T-cell (primary cell): ENCODE data around the gene MACROH2A1. TPM values are rescaled to one million over a fixed set of nuclear protein-coding genes. Genes with fewer than 3 reads are reported as not detected.
A peak's percentile ranks its signal among the peaks of the same experiment; 100 is the strongest.

Source experiments
- ATAC-seq, 4 experiments: fragments of 200-7000 bp in 3 of 4; fragments of 150-1000 bp in 1 of 4; cut with Tn5 transposase; replicated peaks in 1 of 4; 1 replicate in 3 of 4; 2 replicates in 1 of 4; pipeline ENCODE4 v1.10.0; 2021; ENCODE audit warnings: moderate library complexity in 3 of 4, mild to moderate bottlenecking in 2 of 4, moderate number of reproducible peaks in 1 of 4
- CTCF ChIA-PET, 2 donors: fragments of 300-600 bp; sonication (Branson Sonifier 250); formaldehyde crosslinking; loops; one replicate each; lab custom pipeline; 2022; ENCODE audit warnings: antibody characterized with exemption in 2 of 2; lab: Charles Lee
- POLR2A ChIA-PET, 2 donors: fragments of 300-600 bp; sonication (Branson Sonifier 250); formaldehyde crosslinking; loops; one replicate each; lab custom pipeline; 2022; ENCODE audit warnings: antibody characterized with exemption in 2 of 2; lab: Charles Lee
- DNase-seq, 35 experiments: peaks; one replicate each; pipeline versions ENCODE4 v3.0.0 to v3.0.0-alpha.2; 2013 to 2023
- H3K27ac ChIP-seq: one replicate; pipeline ENCODE4 v1.5.1; 2013; ENCODE audit warnings: low read length
- H3K27me3 ChIP-seq, 2 experiments: replicated peaks in 1 of 2; 1 replicate in 1 of 2; 2 replicates in 1 of 2; pipeline versions ENCODE4 v1.6.1 to v1.7.0; 2013; ENCODE audit warnings: low read length in 1 of 2, mixed read lengths in 1 of 2; ENCODE audit not compliant: control insufficient read depth in 2 of 2, insufficient read depth in 2 of 2; ENCODE audit errors: extremely low read depth in 1 of 2
- H3K36me3 ChIP-seq, 2 donors: 1 replicate in 1 of 2; 2 replicates in 1 of 2; pipeline versions ENCODE4 v1.6.1 to v1.7.0; 2013; ENCODE audit warnings: low read length in 1 of 2; ENCODE audit not compliant: control insufficient read depth in 2 of 2, insufficient read depth in 1 of 2; ENCODE audit errors: extremely low read depth in 1 of 2
- H3K4me1 ChIP-seq, 2 experiments: 1 replicate in 1 of 2; 2 replicates in 1 of 2; pipeline versions ENCODE4 v1.6.1 to v1.7.0; 2013; ENCODE audit warnings: low read length in 2 of 2, mixed read lengths in 1 of 2; ENCODE audit not compliant: insufficient read depth in 2 of 2, control insufficient read depth in 1 of 2; ENCODE audit errors: extremely low read depth in 1 of 2
- H3K4me3 ChIP-seq, 2 donors: 1 replicate in 1 of 2; 2 replicates in 1 of 2; pipeline versions ENCODE4 v1.5.1 to v1.7.0; 2013; ENCODE audit warnings: mild to moderate bottlenecking in 2 of 2, low read length in 1 of 2, moderate library complexity in 1 of 2; ENCODE audit not compliant: control insufficient read depth in 1 of 2; ENCODE audit errors: extremely low read depth in 1 of 2
- H3K9me3 ChIP-seq: 2 replicates; pipeline ENCODE4 v1.7.0; 2013
- H3K27ac Mint-ChIP-seq, 2 donors: one replicate each; pipeline ENCODE4 v1.8.0; 2020 to 2021; ENCODE audit warnings: mild to moderate bottlenecking in 2 of 2, mixed read lengths in 2 of 2
- H3K27me3 Mint-ChIP-seq, 2 donors: one replicate each; pipeline ENCODE4 v1.8.0; 2021 to 2022; ENCODE audit warnings: mixed read lengths in 2 of 2
- H3K36me3 Mint-ChIP-seq: one replicate; pipeline ENCODE4 v1.8.0; 2021; ENCODE audit warnings: mixed read lengths
- H3K4me1 Mint-ChIP-seq, 3 donors: one replicate each; pipeline ENCODE4 v1.8.0; 2020 to 2022; ENCODE audit warnings: mixed read lengths in 3 of 3, mild to moderate bottlenecking in 1 of 3
- H3K4me3 Mint-ChIP-seq, 3 donors: one replicate each; pipeline ENCODE4 v1.8.0; 2020 to 2022; ENCODE audit warnings: mild to moderate bottlenecking in 3 of 3, mixed read lengths in 3 of 3, moderate library complexity in 3 of 3
- H3K9me3 Mint-ChIP-seq, 3 donors: one replicate each; pipeline ENCODE4 v1.8.0; 2020 to 2022; ENCODE audit warnings: mixed read lengths in 3 of 3
- WGBS: methylation state at CpG from one replicate; pipeline ENCODE4 v1.1.5; 2013; ENCODE audit warnings: missing lambda C conversion rate; ENCODE audit not compliant: insufficient coverage; 5-methylcytosine and 5-hydroxymethylcytosine counted together
- total RNA-seq, 35 experiments: library from RNA in 6 of 35; stranded (reverse) in 6 of 35; fragments of 120-200 nt in 1 of 35; gene quantifications; one replicate each; pipeline versions ENCODE4 v1.2.1 to v1.2.4 and lab custom pipeline; 2013 to 2026

The MACROH2A1 gene
- total RNA-seq, 5 donors from 2014 or later (not counting 1 experiment from before 2014, with no cell fraction given) = 111 to 136 (median 133) TPM

DNA sequence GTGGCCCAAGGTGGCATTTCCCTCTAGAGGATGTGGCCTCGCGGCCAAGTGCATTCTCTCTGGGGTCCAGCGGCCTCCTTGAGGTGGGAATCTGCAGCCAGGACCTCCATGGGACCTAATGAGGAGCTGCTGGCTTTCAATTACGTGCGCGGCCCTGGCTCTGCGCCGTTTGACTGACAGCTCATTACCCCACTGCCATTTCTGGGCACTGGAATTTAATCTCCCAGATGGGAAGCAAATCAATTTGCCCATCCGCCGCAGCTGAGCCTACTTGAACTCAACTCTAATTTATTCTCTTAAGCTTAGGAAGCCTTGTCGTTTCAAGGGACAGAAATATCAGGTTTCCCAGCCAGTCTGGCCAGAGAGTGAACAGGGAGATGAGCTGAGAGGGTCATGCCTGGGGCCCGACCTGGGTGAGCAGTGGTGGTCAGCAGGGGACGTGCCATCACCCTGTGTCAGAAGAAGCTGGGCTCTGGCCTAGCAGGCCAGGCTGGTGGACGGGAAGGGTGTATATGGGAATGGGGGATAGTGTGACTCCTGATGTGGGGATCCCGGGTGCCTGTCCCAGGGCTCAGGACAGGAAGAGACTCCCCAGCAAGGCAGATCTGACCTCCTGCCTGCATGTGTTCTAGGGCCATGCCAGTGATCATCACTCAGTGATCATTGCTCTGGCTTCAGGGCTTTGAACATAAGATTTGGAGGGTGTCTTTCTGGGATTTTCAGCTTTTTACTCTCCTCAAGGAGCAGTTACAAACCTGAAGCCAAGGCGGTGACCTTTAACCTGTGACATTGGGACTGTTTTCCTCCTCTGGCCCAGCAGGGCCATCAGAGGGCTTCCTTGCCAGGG, 69.7 kb downstream of the MACROH2A1 start:
- H3K4me1 ChIP-seq = peaks cover 17 to 25% of the 10 kb centered on the region in 2 experiments
- WGBS = 98% methylated on average over 12 of the region's 16 CpGs
- Mint-ChIP-seq H3K27ac (peak overlapping the region in 1 of 2 donors; percentile 28), H3K4me1 (peaks cover 17 to 21% (median 19%) of the 10 kb centered on the region in 3 donors), H3K36me3 (peaks cover 21% of the 10 kb centered on the region), H3K4me3 (no peak overlapping the region), H3K9me3 (no peaks in the 10 kb centered on the region), H3K27me3 (no peaks in the 10 kb centered on the region)
- no peak overlapping the region for H3K27ac ChIP-seq
- H3K36me3 ChIP-seq = peaks cover 4 to 25% of the 10 kb centered on the region in 2 donors
- no peak for ATAC-seq
- no peaks in the 10 kb centered on the region for H3K27me3 ChIP-seq
- no peaks in the 10 kb centered on the region for H3K9me3 ChIP-seq
- ChIA-PET CTCF (no interaction called here), POLR2A (no interaction called here)
- H3K4me3 ChIP-seq = no peak overlapping the region
- DNase-seq = no peak

DNA sequence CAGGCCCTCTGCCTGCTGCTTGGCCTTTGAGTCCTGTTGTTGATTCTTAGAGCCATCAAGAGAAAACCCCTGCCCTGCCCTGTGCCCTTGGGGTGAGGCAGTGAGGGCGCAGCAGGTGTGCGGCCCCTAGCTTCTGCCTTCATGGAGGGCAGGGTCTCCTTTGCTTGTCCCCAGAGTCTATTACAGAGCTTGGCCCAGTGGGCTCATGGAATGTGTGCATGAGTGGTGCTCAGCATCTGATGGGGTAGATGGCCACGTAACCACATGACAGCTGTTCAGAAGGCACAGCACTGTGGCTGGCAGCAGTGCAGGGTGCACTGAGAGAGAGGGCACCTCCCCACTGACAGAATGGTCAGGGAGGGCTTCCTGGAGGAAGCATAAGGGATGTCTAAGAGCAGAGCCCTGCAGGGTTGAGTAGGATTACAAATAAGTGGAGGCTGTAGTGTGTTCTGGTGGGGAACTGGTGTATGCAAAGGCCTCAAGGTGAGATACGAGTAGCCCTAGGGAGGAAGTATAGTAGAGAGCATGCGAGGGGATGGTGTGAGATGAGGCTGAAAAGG, 70.8 kb downstream of the MACROH2A1 start:
- Mint-ChIP-seq H3K9me3 (no peaks in the 10 kb centered on the region), H3K27me3 (no peaks in the 10 kb centered on the region), H3K4me1 (peaks cover 17 to 21% (median 19%) of the 10 kb centered on the region in 3 donors), H3K27ac (peak overlapping the region in 1 of 2 donors; percentile 55), H3K4me3 (no peak overlapping the region), H3K36me3 (peaks cover 13% of the 10 kb centered on the region)
- ChIA-PET CTCF (no interaction called here), POLR2A (no interaction called here)
- ATAC-seq = no peak
- Histone ChIP-seq H3K27ac (no peak overlapping the region), H3K36me3 (peaks cover 4 to 19% of the 10 kb centered on the region in 2 donors), H3K4me3 (no peak overlapping the region), H3K9me3 (no peaks in the 10 kb centered on the region), H3K4me1 (peaks cover 17 to 25% of the 10 kb centered on the region in 2 experiments), H3K27me3 (no peaks in the 10 kb centered on the region)
- 100% methylated on average over 1 of the region's 5 CpGs for WGBS
- no peak for DNase-seq

DNA sequence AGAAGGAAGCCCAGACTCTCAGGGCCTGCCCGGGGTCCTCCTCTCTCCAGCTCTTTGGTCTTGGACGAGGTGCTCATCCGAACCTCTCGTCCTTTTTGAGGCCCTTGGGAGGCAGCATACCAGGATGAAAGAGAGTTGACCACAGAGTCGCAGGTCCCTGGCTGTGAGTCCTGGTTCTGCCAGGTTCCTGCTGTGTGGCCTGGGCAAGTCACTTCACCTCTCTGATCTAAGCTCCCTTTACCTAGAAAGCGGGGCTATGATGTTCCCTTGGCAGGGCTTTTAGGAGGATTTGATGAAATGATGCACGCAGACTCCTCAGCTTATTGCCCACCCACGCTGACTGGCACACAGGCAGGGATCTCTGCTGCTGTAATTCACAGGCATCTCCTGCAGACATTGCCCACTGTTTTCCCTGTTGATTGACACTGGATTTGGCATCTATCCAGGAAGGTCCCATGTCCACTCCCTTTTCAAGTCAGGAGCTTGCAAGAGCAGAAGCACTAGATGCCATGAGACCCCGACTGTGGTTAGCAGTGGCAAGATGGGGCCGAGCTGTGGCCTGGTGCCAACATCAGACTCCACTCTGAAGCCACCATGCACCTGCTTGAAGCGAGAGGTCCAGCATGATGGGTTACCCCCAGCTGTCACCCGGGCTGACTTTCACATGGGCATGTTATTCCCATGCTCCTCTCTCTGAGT, 71.5 kb downstream of the MACROH2A1 start:
- Mint-ChIP-seq H3K9me3 (no peaks in the 10 kb centered on the region), H3K27ac (peak overlapping the region in 1 of 2 donors; percentile 11), H3K36me3 (peaks cover 13% of the 10 kb centered on the region), H3K4me3 (no peak overlapping the region), H3K4me1 (peaks cover 17 to 21% (median 19%) of the 10 kb centered on the region in 3 donors), H3K27me3 (no peaks in the 10 kb centered on the region)
- Histone ChIP-seq H3K4me3 (no peak overlapping the region), H3K9me3 (no peaks in the 10 kb centered on the region), H3K4me1 (peaks cover 17 to 25% of the 10 kb centered on the region in 2 experiments), H3K36me3 (peaks cover 4 to 19% of the 10 kb centered on the region in 2 donors), H3K27me3 (no peaks in the 10 kb centered on the region), H3K27ac (no peak overlapping the region)
- ChIA-PET POLR2A (no interaction called here), CTCF (no interaction called here)
- 92% methylated on average over 7 of the region's 12 CpGs for WGBS
- ATAC-seq (no peak), DNase-seq (no peak)

DNA sequence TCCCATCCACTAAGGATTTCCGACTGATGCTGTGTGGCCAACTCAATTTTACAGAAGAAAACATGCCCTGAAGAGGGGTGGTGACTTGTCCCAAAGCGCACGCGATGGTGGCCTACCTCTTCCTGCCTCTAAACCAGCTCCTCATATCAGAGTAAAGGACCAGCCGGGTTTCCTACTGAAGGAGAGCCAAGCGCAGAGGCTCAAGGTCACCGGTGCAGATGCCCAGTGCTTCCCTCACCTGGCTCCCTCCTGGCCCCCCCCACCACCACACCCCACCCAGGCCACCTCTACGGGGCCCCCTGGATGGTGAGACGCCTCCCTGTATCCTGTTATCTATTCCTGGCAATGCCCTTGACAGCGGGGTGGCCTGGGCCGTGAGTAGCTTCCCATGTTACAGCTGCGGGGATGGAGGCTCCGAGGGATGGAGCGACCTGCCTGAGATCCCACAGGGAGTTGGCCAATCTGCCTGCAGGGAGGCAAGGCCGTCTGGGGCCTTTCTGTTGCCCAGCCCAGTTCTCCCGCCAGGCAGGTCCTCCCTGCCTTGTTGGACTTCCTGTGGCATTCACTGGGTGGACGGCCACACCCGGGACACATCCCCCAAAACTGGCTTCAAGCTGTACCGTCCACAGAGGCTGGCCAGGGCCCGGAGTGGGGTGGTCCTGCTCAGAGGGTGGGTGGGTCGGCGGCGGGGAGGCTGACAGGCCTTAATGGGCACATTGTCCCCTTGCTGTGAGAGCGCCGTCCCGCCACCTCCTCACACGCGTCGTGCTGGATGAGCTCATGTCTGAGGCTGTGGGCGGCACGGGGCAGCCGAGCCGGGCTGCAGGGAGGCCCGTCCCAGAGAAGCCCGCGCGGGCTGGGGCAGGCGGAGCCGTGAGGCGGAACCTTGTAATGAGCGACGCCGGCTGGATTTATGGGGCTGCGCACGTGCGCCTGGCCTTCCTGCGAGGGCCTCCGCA, 72.5 kb downstream of the MACROH2A1 start:
- Mint-ChIP-seq H3K9me3 (no peaks in the 10 kb centered on the region), H3K4me1 (peaks cover 17 to 21% (median 19%) of the 10 kb centered on the region in 3 donors), H3K27ac (peak overlapping the region; percentile 48 to 66), H3K27me3 (no peaks in the 10 kb centered on the region), H3K4me3 (no peak overlapping the region), H3K36me3 (peaks cover 10% of the 10 kb centered on the region)
- peaks cover 4 to 13% of the 10 kb centered on the region in 2 donors for H3K36me3 ChIP-seq
- no peaks in the 10 kb centered on the region for H3K9me3 ChIP-seq
- ChIA-PET CTCF (interaction anchor here in 1 of 2 donors (1.0 kb wide), 1 partner anchor 1019 kb away, joined by 3 read pairs; no protein-coding TSS in a partner anchor), POLR2A (no interaction called here)
- peaks cover 17 to 25% of the 10 kb centered on the region in 2 experiments for H3K4me1 ChIP-seq
- H3K27ac ChIP-seq = no peak overlapping the region
- no peak overlapping the region for H3K4me3 ChIP-seq
- 94% methylated on average over 45 of the region's 48 CpGs for WGBS
- H3K27me3 ChIP-seq = no peaks in the 10 kb centered on the region
- ATAC-seq (no peak), DNase-seq (no peak)

DNA sequence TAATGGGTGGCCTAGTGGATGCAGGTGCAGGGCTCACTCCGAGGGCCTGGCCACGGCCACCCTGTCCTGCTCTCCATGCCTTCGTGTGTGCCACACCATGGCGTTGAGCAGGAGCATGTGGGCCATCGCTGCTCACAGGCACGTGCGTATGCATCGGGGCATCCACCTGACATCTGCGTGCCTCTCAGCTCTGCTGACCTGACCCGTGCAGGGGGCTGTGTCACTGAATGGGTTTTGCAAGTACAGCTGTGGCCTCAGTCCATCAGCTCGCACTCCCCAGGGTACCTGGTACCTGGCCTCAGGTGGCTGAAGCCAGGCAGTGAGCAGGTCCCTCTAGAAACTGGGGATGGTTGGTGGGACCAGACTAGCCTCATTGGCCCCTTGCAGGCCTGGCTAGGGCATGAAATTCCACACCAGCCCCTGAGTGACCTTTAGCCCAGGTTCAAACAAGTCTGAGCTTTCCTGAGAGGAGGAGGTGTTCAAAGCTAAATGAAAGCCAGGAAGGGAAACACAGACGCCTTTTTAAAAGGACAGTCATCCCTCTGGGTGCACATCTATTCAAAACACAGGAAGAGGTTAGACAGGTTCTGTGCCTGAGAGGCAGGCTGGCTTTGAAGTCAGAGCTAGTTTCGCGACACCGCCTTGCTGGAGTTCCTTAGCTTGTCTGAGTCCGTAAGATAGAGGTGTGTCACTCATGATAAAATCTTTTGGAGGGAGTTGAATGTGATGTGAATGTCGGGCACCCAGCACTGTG, 74.0 kb downstream of the MACROH2A1 start:
- Mint-ChIP-seq H3K27ac (peak overlapping the region; percentile 69 to 78), H3K4me3 (peak overlapping the region in 1 of 3 donors; percentile 10), H3K4me1 (peaks cover 17 to 21% (median 19%) of the 10 kb centered on the region in 3 donors), H3K27me3 (no peaks in the 10 kb centered on the region), H3K9me3 (no peaks in the 10 kb centered on the region), H3K36me3 (peaks cover 8% of the 10 kb centered on the region)
- 86% methylated on average over 11 of the region's 17 CpGs for WGBS
- CTCF ChIA-PET = interaction anchor here in 1 of 2 donors (1.0 kb wide), 1 partner anchor 1017 kb away, joined by 3 read pairs; no protein-coding TSS in a partner anchor
- Histone ChIP-seq H3K4me3 (peak overlapping the region in 1 of 2 donors; percentile 34), H3K9me3 (no peaks in the 10 kb centered on the region), H3K27me3 (no peaks in the 10 kb centered on the region), H3K36me3 (peaks cover 4 to 5% of the 10 kb centered on the region in 2 donors), H3K4me1 (peaks cover 17 to 25% of the 10 kb centered on the region in 2 experiments), H3K27ac (peak overlapping the region; percentile 15)
- POLR2A ChIA-PET = interaction anchor here in 1 of 2 donors (0.5 kb wide), 1 partner anchor 105 kb away, joined by 3 read pairs; no protein-coding TSS in a partner anchor
- peak in 33 of 35 experiments; percentile 10 to 64 (median 35) for DNase-seq
- peak; percentile 88 to 99 (median 94) for ATAC-seq
